Neuronal stem cell (in vitro differentiated cells): ENCODE results near the gene CPXM1.
"Not testable (repeated sequence)": the region's sequence is repeated elsewhere in the genome, so short reads cannot be mapped to it uniquely, and the experiment has no call there.

Source experiments
- DNase-seq: peaks from one replicate; pipeline ENCODE4 v3.0.0-alpha.2; 2013; ENCODE audit warnings: low spot score
- H2AFZ ChIP-seq: one replicate; pipeline ENCODE4 v1.6.1; 2013; ENCODE audit warnings: mild to moderate bottlenecking, low read length, inconsistent platforms
- H2AK5ac ChIP-seq: 2 replicates; pipeline ENCODE4 v1.6.1; 2013; ENCODE audit warnings: low read depth, mild to moderate bottlenecking, inconsistent platforms, low read length, moderate library complexity, mixed read lengths
- H2BK120ac ChIP-seq: 2 replicates; pipeline ENCODE4 v1.6.1; 2013; ENCODE audit warnings: low read depth, mild to moderate bottlenecking, inconsistent platforms, low read length, moderate library complexity, mixed read lengths
- H2BK12ac ChIP-seq: one replicate; pipeline ENCODE4 v1.6.1; 2013; ENCODE audit warnings: low read length, inconsistent platforms
- H2BK15ac ChIP-seq: 2 replicates; pipeline ENCODE4 v1.6.1; 2013; ENCODE audit warnings: mild to moderate bottlenecking, low read length, inconsistent platforms, mixed read lengths
- H2BK5ac ChIP-seq: one replicate; pipeline ENCODE4 v1.6.1; 2013; ENCODE audit warnings: inconsistent platforms, mild to moderate bottlenecking, low read length, moderate library complexity
- H3K14ac ChIP-seq: one replicate; pipeline ENCODE4 v1.6.1; 2013; ENCODE audit warnings: low read length, inconsistent platforms
- H3K18ac ChIP-seq: 2 replicates; pipeline ENCODE4 v1.6.1; 2013; ENCODE audit warnings: low read length, inconsistent platforms
- H3K23ac ChIP-seq: 2 replicates; pipeline ENCODE4 v1.6.1; 2013; ENCODE audit warnings: low read depth, mild to moderate bottlenecking, mixed read lengths, low read length, inconsistent platforms; ENCODE audit not compliant: poor library complexity
- H3K27ac ChIP-seq: replicated peaks from 3 replicates; pipeline ENCODE4 v1.5.1; 2013; ENCODE audit warnings: low read length, inconsistent platforms
- H3K27me3 ChIP-seq, 3 experiments: 2 replicates each; pipeline ENCODE4 v1.6.1; 2013; ENCODE audit warnings: low read length in 3 of 3, mild to moderate bottlenecking in 2 of 3, inconsistent platforms in 1 of 3, low read depth in 1 of 3, mixed read lengths in 1 of 3, moderate library complexity in 1 of 3; ENCODE audit not compliant: control insufficient read depth in 3 of 3, insufficient read depth in 3 of 3
- H3K36me3 ChIP-seq, 2 donors: replicated peaks in 1 of 2; 2 replicates each; pipeline ENCODE4 v1.6.1; 2013; ENCODE audit warnings: low read length in 2 of 2; ENCODE audit not compliant: control insufficient read depth in 2 of 2, insufficient read depth in 2 of 2
- H3K4ac ChIP-seq: 2 replicates; pipeline ENCODE4 v1.6.1; 2013; ENCODE audit warnings: inconsistent platforms, mild to moderate bottlenecking, low read length, moderate library complexity
- H3K4me1 ChIP-seq, 2 donors: 1 replicate in 1 of 2; 2 replicates in 1 of 2; pipeline ENCODE4 v1.6.1; 2013; ENCODE audit warnings: low read length in 2 of 2, low read depth in 1 of 2; ENCODE audit not compliant: control insufficient read depth in 2 of 2, insufficient read depth in 1 of 2
- H3K4me2 ChIP-seq: one replicate; pipeline ENCODE4 v1.6.1; 2013; ENCODE audit warnings: mild to moderate bottlenecking, low read length, inconsistent platforms; ENCODE audit not compliant: insufficient read depth, poor library complexity, severe bottlenecking
- H3K4me3 ChIP-seq, 2 donors: 2 replicates each; pipeline ENCODE4 v1.5.1; 2013; ENCODE audit warnings: low read length in 2 of 2, mild to moderate bottlenecking in 2 of 2, inconsistent platforms in 1 of 2, moderate library complexity in 1 of 2
- H3K79me1 ChIP-seq: one replicate; pipeline ENCODE4 v1.6.1; 2013; ENCODE audit warnings: low read depth, mild to moderate bottlenecking, inconsistent platforms, low read length, moderate library complexity
- H3K9ac ChIP-seq: one replicate; pipeline ENCODE4 v1.6.1; 2013; ENCODE audit warnings: mild to moderate bottlenecking, low read depth, low read length, inconsistent platforms; ENCODE audit not compliant: poor library complexity
- H3K9me3 ChIP-seq, 2 donors: replicated peaks in 1 of 2; 2 replicates each; pipeline versions ENCODE3 to v1.6.1; 2013; ENCODE audit warnings: low read length in 2 of 2, mild to moderate bottlenecking in 2 of 2, inconsistent platforms in 1 of 2, low read depth in 1 of 2, mixed read lengths in 1 of 2, moderate library complexity in 1 of 2; ENCODE audit not compliant: control insufficient read depth in 2 of 2, insufficient read depth in 1 of 2
- H4K8ac ChIP-seq: one replicate; pipeline ENCODE4 v1.6.1; 2013; ENCODE audit warnings: low read depth, mild to moderate bottlenecking, inconsistent platforms, low read length, moderate library complexity
- H4K91ac ChIP-seq: one replicate; pipeline ENCODE4 v1.6.1; 2013; ENCODE audit warnings: low read length, low read depth, mild to moderate bottlenecking, inconsistent platforms; ENCODE audit not compliant: poor library complexity
- WGBS, 2 donors: extraction: QIAGEN DNeasy Blood & Tissue Kit; methylation state at CpG; one replicate each; pipeline ENCODE4 v1.1.7; 2013; ENCODE audit warnings: missing lambda C conversion rate in 2 of 2, mixed read lengths in 1 of 2; ENCODE audit not compliant: insufficient read length in 2 of 2, insufficient replicate concordance in 1 of 2; ENCODE audit errors: extremely low coverage in 2 of 2; 5-methylcytosine and 5-hydroxymethylcytosine counted together

CPXM1 gene

GRCh38 chr20:2807929-2808328 is 7.5 kb upstream of the CPXM1 start:
- H2BK15ac ChIP-seq, H2AK5ac ChIP-seq, H4K8ac ChIP-seq, H3K23ac ChIP-seq, H3K4ac ChIP-seq, DNase-seq, H3K36me3 ChIP-seq, H2BK5ac ChIP-seq, H3K18ac ChIP-seq, H4K91ac ChIP-seq, H3K27ac ChIP-seq, H3K4me1 ChIP-seq, H2AFZ ChIP-seq, H3K79me1 ChIP-seq, H2BK120ac ChIP-seq, H3K9ac ChIP-seq, H3K4me2 ChIP-seq, H3K14ac ChIP-seq, H2BK12ac ChIP-seq: not testable (repeated sequence)
- no CpG with 5 or more reads among the region's 9 CpGs for WGBS, 2 donors
- Histone ChIP-seq H3K9me3 (peaks cover 6 to 21% of the 10 kb centered on the region in 2 donors), H3K4me3 (peak overlapping the region in 1 of 2 donors; percentile 7), H3K27me3 (peaks cover 24 to 44% (median 26%) of the 10 kb centered on the region in 3 experiments)

GRCh38 chr20:2807019-2807418 is 6.6 kb upstream of the CPXM1 start:
- peak overlapping the region in 1 of 2 donors; percentile 38 for H3K4me3 ChIP-seq
- no peak overlapping the region for H3K4me2 ChIP-seq
- H4K8ac ChIP-seq = no peak overlapping the region
- peaks cover 2 to 7% of the 10 kb centered on the region in 2 donors for H3K4me1 ChIP-seq
- H2BK5ac ChIP-seq = no peak overlapping the region
- no CpG with 5 or more reads among the region's 4 CpGs for WGBS, 2 donors
- H3K14ac ChIP-seq = no peak overlapping the region
- no peak overlapping the region for H2BK15ac ChIP-seq
- no peak overlapping the region for H4K91ac ChIP-seq
- H2BK120ac ChIP-seq = no peak overlapping the region
- H3K27ac ChIP-seq = no peak overlapping the region
- H3K79me1 ChIP-seq = peaks cover 1% of the 10 kb centered on the region
- peaks cover 24 to 52% (median 28%) of the 10 kb centered on the region in 3 experiments for H3K27me3 ChIP-seq
- no peak overlapping the region for H3K23ac ChIP-seq
- H3K36me3 ChIP-seq = no peaks in the 10 kb centered on the region
- H2AK5ac ChIP-seq = peak overlapping the region; percentile 81
- H2BK12ac ChIP-seq = no peak overlapping the region
- H3K9ac ChIP-seq = no peak overlapping the region
- H3K18ac ChIP-seq = no peak overlapping the region
- no peak overlapping the region for H2AFZ ChIP-seq
- DNase-seq = no peak
- no peak overlapping the region for H3K4ac ChIP-seq
- peaks cover 6 to 16% of the 10 kb centered on the region in 2 donors for H3K9me3 ChIP-seq

- no peak overlapping the region for H3K4ac ChIP-seq
- H3K27me3 ChIP-seq = peaks cover 24 to 56% (median 28%) of the 10 kb centered on the region in 3 experiments
- no peak overlapping the region for H4K91ac ChIP-seq
- no peaks in the 10 kb centered on the region for H3K36me3 ChIP-seq
- H4K8ac ChIP-seq = no peak overlapping the region
- H3K18ac ChIP-seq = no peak overlapping the region
- no peak overlapping the region for H2AK5ac ChIP-seq
- H3K4me3 ChIP-seq = no peak overlapping the region
- H3K4me1 ChIP-seq = peaks cover 3 to 8% of the 10 kb centered on the region in 2 donors
- DNase-seq = no peak
- H2BK5ac ChIP-seq = no peak overlapping the region
- no peak overlapping the region for H2AFZ ChIP-seq
- H2BK120ac ChIP-seq = no peak overlapping the region
- peaks cover 6 to 12% of the 10 kb centered on the region in 2 donors for H3K9me3 ChIP-seq
- no peak overlapping the region for H3K23ac ChIP-seq
- no peak overlapping the region for H3K27ac ChIP-seq
- WGBS, 2 donors = no CpG with 5 or more reads among the region's 4 CpGs
- H3K9ac ChIP-seq = no peak overlapping the region
- H3K4me2 ChIP-seq = no peak overlapping the region
- no peak overlapping the region for H2BK15ac ChIP-seq
- H2BK12ac ChIP-seq = no peak overlapping the region
- H3K14ac ChIP-seq = no peak overlapping the region
- H3K79me1 ChIP-seq = peaks cover 1% of the 10 kb centered on the region
These were observed 5.9 kb upstream of the CPXM1 start for GRCh38 chr20:2806351-2806701.

- H3K4me3 ChIP-seq = no peak overlapping the region
- no peak overlapping the region for H3K4me2 ChIP-seq
- peak overlapping the region; percentile 75 for H2AK5ac ChIP-seq
- no peak overlapping the region for H3K9ac ChIP-seq
- H3K23ac ChIP-seq = peak overlapping the region; percentile 43
- WGBS, 2 donors = no CpG with 5 or more reads among the region's 22 CpGs
- H3K9me3 ChIP-seq = peaks cover 6 to 12% of the 10 kb centered on the region in 2 donors
- peaks cover 1% of the 10 kb centered on the region for H3K79me1 ChIP-seq
- H2BK15ac ChIP-seq = peak overlapping the region; percentile 38
- peak overlapping the region; percentile 8 for H3K14ac ChIP-seq
- no peak overlapping the region for H3K27ac ChIP-seq
- H2BK5ac ChIP-seq = peak overlapping the region; percentile 35
- H2BK120ac ChIP-seq = peak overlapping the region; percentile 61
- H2AFZ ChIP-seq = peak overlapping the region; percentile 82
- H4K8ac ChIP-seq = peak overlapping the region; percentile 43
- peaks cover 24 to 61% (median 28%) of the 10 kb centered on the region in 3 experiments for H3K27me3 ChIP-seq
- no peak overlapping the region for H3K4ac ChIP-seq
- no peak for DNase-seq
- peak overlapping the region; percentile 49 for H2BK12ac ChIP-seq
- H3K36me3 ChIP-seq = no peaks in the 10 kb centered on the region
- peaks cover 8 to 10% of the 10 kb centered on the region in 2 donors for H3K4me1 ChIP-seq
- peak overlapping the region; percentile 83 for H3K18ac ChIP-seq
- no peak overlapping the region for H4K91ac ChIP-seq
These were observed 5.4 kb upstream of the CPXM1 start for GRCh38 chr20:2805689-2806350.
